Kidney (tissue), 14 donors: ENCODE measurements around the gene FAP. TPM values are rescaled to one million over a fixed set of nuclear protein-coding genes. Genes with fewer than 3 reads are reported as not detected.

Experiments used
- DNase-seq, 5 donors: peaks; one replicate each; pipeline ENCODE4 v3.0.0-alpha.2; 2013 to 2020
- FAIRE-seq: peaks from 2 replicates; lab custom pipeline; 2012; peaks lifted over from hg19 to GRCh38; lab: Jason Lieb, UNC
- H3K27ac ChIP-seq, 2 donors: one replicate each; pipeline ENCODE4 v1.7.0; 2013; ENCODE audit warnings: low read depth in 2 of 2, low read length in 2 of 2, inconsistent platforms in 1 of 2
- H3K27me3 ChIP-seq: one replicate; pipeline ENCODE4 v1.7.1; 2013; ENCODE audit warnings: low read length, inconsistent platforms; ENCODE audit not compliant: control insufficient read depth, insufficient read depth
- H3K36me3 ChIP-seq, 3 donors: one replicate each; pipeline versions ENCODE4 v1.7.0 to v1.7.1; 2013; ENCODE audit warnings: low read length in 3 of 3, control low read depth in 1 of 3, inconsistent platforms in 1 of 3; ENCODE audit not compliant: insufficient read depth in 3 of 3, control insufficient read depth in 2 of 3
- H3K4me1 ChIP-seq, 3 donors: one replicate each; pipeline versions ENCODE4 v1.7.0 to v1.7.1; 2013; ENCODE audit warnings: low read length in 3 of 3, inconsistent platforms in 1 of 3, low read depth in 1 of 3; ENCODE audit not compliant: control insufficient read depth in 2 of 3, insufficient read depth in 2 of 3
- H3K4me3 ChIP-seq, 3 donors: one replicate each; pipeline versions ENCODE4 v1.7.0 to v1.8.1; 2013; ENCODE audit warnings: low read length in 3 of 3, control low read depth in 1 of 3, inconsistent platforms in 1 of 3
- H3K9ac ChIP-seq, 3 donors: one replicate each; pipeline versions ENCODE4 v1.7.0 to v1.7.1; 2013; ENCODE audit warnings: low read length in 3 of 3, control low read depth in 1 of 3, inconsistent platforms in 1 of 3
- H3K9me3 ChIP-seq, 3 donors: one replicate each; pipeline versions ENCODE4 v1.7.0 to v1.7.1; 2013; ENCODE audit warnings: low read length in 3 of 3, control low read depth in 1 of 3, inconsistent platforms in 1 of 3; ENCODE audit not compliant: control insufficient read depth in 2 of 3, insufficient read depth in 1 of 3
- intact Hi-C: fragments of 100-400 bp; cut with DNase I; formaldehyde crosslinking; loops from one replicate; pipeline ENCODE4 v1.11.1; 2022
- polyA plus RNA-seq: library from polyadenylated mRNA; stranded (reverse); fragments of 350-450 nt; fragmentation: Illumina TruSeq; extraction: RNeasy Lipid Tissue Mini Kit (QIAGEN cat#74804); gene quantifications from one replicate; pipeline ENCODE4 v1.2.3, GENCODE V29; 2014; ENCODE audit warnings: low read depth, low replicate concordance; ENCODE audit not compliant: insufficient read depth
- total RNA-seq: library from RNA; stranded (reverse); fragmentation: NEBNext Ultra II Directional; extraction: Animal tissue kit (Norgen Biotek cat#: 25700); gene quantifications from one replicate; pipeline ENCODE4 v1.2.1, GENCODE V29; 2021
- TF ChIP-seq, protein P1 (sequence below): IDR thresholded peaks from 3 replicates; pipeline ENCODE4 v1.5.1; 2012; ENCODE audit warnings: mild to moderate bottlenecking, moderate library complexity, borderline replicate concordance; ENCODE audit not compliant: insufficient read depth; ENCODE audit errors: extremely low read depth
- donor health status: control.
- donor health status: control.
- donor health status: control.
- donor health status: control.
- donor health status: control.
- donor health status: DM: yes; HTN: yes; CAD: no.
- donor health status: Normal renal cell carcinoma (clear cell type).

FAP gene
- total and polyA plus RNA-seq, 2 donors from 2014 or later: 0.45 to 3.3 TPM

DNA sequence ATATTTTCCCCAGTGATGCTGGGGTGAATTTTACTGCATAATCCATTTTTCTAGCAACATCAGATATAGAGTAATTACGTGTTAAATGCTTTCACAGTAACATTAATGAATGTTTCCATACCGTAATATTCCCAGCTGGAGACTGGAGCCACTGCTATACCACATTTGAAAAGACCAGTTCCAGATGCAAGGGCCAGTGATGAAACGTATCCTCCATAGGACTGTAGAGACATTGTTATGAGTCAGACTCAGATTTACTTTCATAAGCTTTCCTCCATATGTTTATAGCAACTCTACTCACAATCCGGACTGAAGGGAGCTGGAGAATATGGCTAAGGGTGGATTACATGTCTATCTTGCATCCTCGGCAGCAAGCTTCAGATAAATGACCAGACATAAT is 68.5 kb downstream of the FAP start:
- no peaks in the 10 kb centered on the region for H3K27me3 ChIP-seq
- TF ChIP-seq, protein P1, sequence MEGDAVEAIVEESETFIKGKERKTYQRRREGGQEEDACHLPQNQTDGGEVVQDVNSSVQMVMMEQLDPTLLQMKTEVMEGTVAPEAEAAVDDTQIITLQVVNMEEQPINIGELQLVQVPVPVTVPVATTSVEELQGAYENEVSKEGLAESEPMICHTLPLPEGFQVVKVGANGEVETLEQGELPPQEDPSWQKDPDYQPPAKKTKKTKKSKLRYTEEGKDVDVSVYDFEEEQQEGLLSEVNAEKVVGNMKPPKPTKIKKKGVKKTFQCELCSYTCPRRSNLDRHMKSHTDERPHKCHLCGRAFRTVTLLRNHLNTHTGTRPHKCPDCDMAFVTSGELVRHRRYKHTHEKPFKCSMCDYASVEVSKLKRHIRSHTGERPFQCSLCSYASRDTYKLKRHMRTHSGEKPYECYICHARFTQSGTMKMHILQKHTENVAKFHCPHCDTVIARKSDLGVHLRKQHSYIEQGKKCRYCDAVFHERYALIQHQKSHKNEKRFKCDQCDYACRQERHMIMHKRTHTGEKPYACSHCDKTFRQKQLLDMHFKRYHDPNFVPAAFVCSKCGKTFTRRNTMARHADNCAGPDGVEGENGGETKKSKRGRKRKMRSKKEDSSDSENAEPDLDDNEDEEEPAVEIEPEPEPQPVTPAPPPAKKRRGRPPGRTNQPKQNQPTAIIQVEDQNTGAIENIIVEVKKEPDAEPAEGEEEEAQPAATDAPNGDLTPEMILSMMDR: no peak
- no peak overlapping the region for H3K9ac ChIP-seq
- FAIRE-seq: no peak
- no peak for DNase-seq
- no peak overlapping the region for H3K27ac ChIP-seq
- no peak overlapping the region for H3K4me3 ChIP-seq
- no peaks in the 10 kb centered on the region for H3K9me3 ChIP-seq
- H3K4me1 ChIP-seq: no peaks in the 10 kb centered on the region
- intact Hi-C loops: no loop called here
- no peaks in the 10 kb centered on the region for H3K36me3 ChIP-seq

DNA sequence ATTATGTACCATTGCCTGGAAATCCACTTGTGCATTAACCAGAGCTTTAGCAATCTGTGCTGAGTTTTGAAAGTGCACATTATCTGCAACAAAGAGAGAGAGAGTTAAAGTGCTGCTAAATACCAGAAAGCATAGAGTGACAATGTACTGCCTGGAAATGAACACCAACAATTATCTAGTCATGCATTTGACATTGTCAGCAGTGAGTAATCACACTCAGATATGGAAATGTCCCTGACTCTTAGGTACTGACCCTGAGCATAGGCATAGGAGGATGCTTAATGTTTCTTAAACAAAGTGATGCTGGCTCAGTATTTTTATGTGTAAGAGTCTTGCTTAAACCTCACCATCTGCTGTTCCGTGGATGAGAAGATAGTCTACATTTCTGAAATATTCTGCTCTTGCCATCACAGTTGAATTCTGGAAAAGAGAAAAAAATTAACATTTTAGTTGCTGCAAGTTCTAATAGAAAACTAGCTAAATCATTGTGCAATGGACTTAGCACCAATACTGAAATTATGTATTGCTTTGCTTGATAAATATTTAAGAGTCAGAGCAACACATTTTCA is 70.4 kb downstream of the FAP start:
- intact Hi-C loops: no loop called here
- TF ChIP-seq, protein P1: no peak
- no peak overlapping the region for H3K9ac ChIP-seq
- no peak for FAIRE-seq
- no peak overlapping the region for H3K27ac ChIP-seq
- H3K9me3 ChIP-seq: no peaks in the 10 kb centered on the region
- no peaks in the 10 kb centered on the region for H3K27me3 ChIP-seq
- DNase-seq: no peak
- no peaks in the 10 kb centered on the region for H3K4me1 ChIP-seq
- no peak overlapping the region for H3K4me3 ChIP-seq
- H3K36me3 ChIP-seq: no peaks in the 10 kb centered on the region

DNA sequence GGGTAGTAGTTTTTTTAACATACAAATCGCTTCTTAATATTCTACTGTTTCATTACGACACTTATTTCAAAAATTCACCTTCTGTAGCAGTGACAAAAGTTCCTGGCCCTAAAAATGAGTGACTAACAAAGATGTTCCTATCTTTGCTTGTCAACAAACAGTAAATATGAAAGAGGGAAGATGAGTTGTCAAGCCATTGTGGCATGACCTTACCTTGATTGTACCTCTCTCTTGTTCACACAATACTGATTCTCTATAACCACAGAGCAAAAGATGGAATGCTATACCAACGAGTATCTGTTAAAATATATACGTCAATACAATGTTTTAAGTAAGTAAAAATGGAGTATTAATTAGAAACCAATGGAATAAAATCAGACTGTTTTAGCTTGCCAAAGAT is 76.5 kb downstream of the FAP start:
- Histone ChIP-seq H3K27ac (no peak overlapping the region), H3K4me3 (no peak overlapping the region), H3K27me3 (no peaks in the 10 kb centered on the region), H3K9me3 (no peaks in the 10 kb centered on the region), H3K9ac (no peak overlapping the region), H3K36me3 (no peaks in the 10 kb centered on the region), H3K4me1 (no peaks in the 10 kb centered on the region)
- TF ChIP-seq, protein P1: no peak
- intact Hi-C loops: no loop called here
- FAIRE-seq: no peak
- no peak for DNase-seq

DNA sequence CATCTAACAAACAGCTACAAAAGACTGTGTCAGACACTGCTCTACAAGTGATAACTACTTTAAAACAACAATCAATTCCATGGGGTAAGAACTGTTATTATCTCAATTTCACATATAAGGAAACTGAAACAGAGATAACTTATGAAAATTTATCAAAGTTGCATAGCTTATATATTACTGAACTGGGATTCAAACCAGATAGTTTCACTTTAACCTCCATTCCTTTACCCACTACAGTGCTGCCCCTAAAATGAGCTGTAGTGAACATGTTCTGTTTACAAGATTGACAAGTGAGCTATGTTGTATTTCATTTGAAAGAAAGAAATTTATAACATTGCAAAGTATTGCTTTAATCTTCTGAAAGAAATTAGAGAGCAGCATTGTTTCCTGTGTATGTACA is 77.1 kb downstream of the FAP start:
- Histone ChIP-seq H3K27me3 (no peaks in the 10 kb centered on the region), H3K27ac (no peak overlapping the region), H3K9me3 (no peaks in the 10 kb centered on the region), H3K4me3 (no peak overlapping the region), H3K4me1 (no peaks in the 10 kb centered on the region), H3K9ac (no peak overlapping the region), H3K36me3 (no peaks in the 10 kb centered on the region)
- DNase-seq (no peak), FAIRE-seq (no peak)
- intact Hi-C loops: no loop called here
- TF ChIP-seq, protein P1: no peak
